Activated CD4-positive, alpha-beta T cell treated with anti-CD3 and anti-CD28 coated beads, Interleukin-2, Interleukin-6, amounts not matched to agents 100 ng/mL and 50 ng/mL, durations not matched to agents 16 hours and 8 hours (primary cell): ENCODE data around the gene MOV10L1.

Experiments
- DNase-seq: peaks from one replicate; pipeline ENCODE4 v3.0.0-alpha.2; 2020

Gene MOV10L1

DNA sequence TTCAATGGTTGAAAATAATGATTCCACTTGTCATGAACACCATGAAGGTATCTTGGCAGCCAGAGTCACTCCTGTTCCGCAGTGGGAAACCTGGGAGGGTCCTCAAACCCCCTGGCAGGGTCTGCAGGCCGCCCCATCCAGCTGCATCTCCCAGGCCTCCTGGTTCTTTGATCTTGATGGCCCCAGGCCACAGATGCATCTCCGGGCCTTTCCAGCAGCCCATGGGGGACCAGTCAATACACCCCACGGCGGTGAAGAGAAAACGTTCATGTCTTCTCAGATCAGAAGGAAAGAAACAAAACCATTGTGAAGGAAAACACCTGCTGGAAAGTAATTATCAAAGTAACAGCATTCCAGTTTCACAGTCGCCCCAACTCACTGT is 29.9 kb upstream of the MOV10L1 start:
- no peak for DNase-seq

DNA sequence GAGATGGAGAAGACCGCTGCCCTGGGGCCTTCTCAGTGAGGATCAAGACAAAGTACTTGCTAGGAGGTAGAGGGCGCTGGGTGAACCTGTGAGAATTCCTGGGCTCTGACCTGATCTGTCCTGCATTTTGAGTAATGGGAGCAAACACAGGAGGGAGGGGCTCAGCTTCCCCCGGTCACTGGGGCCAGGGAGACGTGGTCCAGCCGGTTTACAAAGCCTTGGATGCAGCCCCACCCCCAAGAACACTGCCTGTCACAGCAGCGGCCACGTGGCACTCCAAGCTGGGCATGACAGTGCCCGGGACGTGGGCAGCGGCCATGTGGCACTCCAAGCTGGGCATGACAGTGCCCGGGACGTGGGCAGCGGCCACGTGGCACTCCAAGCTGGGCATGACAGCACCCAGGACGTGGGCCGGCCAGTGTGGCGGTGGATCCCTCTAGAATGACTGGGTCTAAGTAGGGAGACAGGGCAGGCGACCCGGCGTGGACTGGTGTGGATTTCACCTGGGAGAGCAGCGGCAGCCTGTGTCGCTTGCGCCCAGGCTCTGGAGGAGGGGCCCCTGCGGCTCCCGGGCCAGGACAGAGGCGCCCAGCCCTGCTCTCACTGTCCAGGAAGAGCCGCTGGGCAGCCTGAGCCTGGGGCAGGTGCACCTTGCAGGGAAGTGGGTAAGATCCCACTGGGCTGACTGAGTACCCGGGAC is 29.2 kb upstream of the MOV10L1 start:
- DNase-seq = no peak

DNA sequence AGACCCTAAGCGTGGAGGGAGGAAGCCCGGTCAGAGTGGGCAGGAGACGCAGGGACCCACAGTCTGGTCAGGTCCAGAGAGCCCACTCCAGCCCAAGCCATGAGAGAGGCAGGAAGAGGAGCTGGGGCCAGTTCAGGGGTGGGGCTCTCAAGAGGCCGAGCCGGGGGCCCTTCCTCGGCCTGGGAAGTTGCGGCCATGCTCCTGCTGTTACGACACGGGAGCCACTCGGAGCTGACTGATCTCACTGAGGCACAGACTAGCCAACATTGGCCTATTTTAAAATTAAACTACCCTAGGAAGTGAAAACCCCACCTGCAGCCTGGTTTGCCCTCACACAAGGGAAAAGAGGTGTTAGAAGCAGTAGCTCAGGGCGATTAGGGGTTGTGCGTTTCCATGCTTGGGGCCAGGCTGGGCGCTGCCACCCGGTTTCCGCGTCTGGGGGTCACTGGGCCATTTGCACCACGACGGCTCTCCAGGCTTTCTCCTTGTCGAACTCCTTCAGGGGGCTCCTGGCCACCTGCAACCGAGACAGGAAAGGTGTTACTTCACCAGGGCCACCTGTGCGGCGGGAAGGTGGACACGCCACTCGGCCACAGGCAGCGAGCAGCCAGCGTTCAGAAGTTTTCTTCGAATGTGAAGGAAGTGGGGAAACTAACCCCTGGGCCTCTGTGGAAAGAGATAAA is 28.5 kb upstream of the MOV10L1 start:
- DNase-seq = no peak

DNA sequence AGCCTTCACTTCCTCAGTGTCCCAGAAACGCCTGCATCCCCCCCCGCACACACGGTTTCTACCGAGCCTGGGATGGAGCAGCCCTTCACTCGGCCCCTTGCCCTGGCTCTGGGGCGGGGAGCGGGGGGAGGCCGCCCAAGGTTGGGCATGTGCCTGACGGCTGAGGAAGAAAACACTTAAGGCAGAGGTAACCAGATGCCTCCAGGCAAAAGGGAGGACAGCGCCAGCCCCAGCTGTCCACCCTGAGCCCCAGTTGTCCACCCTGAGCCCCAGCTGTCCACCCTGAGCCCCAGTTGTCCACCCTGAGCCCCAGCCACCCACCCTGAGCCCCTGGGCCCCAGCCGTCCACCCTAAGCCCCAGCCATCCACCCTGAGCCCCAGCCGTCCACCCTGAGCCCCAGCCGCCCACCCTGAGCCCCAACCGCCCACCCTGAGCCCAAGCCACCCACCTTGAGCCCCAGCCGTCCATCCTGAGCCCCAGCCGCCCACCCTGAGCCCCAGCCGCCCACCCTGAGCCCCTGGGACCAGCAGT is 27.9 kb upstream of the MOV10L1 start:
- DNase-seq = no peak

DNA sequence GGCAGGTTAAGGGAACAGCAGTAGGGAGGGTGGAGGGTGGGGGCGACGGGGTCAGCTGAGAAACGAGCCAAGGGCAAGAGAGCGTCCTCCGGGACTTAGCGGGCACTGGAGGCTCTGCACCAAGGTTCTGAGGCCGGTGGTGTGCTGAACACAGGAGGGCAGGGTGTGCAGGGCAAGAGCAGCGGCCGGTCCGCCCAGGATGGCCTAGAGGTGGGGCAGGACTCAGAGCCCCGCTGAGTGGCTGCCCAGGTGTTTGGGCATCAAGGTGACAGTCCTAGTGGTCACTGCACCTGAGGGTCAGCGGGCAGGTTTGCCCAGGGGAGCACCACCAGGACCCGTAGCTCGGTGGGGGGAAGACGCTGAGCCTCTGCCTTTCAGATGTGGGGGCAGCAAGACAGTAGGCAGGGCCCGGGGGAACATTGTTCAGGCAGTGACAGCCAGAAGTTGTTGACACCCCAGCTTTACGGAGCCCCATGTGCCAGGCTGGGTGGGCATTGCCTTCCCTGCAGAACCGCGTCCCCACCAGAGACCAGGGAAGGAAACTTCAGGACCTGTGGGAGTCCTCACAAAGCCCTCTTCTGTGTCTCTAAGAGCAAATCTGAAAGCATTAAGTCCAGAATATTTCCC is 27.2 kb upstream of the MOV10L1 start:
- no peak for DNase-seq

DNA sequence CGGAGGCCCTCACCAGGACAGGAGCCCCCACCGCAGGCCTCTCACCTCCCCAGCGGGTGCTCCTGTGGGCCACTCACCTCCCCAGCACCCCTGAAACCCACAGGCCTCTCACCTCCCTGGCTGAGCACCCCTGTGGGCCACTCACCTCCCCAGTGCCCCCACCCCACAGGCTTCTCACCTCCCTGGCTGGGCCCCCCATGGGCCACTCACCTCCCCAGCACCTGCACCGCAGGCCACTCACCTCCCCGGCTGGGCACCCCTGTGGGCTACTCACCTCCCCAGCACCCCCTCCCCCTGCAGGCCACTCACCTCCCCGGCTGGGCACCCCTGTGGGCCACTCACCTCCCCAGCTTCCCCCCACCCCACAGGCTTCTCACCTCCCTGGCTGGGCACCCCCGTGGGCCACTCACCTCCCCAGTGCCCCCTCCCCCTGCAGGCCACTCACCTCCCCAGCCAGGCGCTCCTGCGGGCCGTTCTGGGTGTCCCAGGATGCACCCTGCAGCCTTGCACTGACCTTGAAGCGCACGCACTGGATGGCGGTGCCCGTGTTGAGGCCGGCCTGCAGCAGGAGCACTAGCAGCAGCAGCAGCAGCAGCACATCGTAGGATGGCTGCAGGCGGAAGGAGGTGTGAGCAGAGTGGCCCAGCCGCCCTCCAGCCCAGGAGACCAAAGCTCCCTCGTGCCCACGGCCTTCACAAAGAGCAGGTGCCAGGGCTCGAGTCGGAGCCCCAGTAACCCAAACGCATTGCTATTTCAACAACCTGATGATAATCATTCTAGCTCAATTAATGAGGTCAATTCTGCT is 26.0 kb upstream of the MOV10L1 start:
- DNase-seq = no peak

DNA sequence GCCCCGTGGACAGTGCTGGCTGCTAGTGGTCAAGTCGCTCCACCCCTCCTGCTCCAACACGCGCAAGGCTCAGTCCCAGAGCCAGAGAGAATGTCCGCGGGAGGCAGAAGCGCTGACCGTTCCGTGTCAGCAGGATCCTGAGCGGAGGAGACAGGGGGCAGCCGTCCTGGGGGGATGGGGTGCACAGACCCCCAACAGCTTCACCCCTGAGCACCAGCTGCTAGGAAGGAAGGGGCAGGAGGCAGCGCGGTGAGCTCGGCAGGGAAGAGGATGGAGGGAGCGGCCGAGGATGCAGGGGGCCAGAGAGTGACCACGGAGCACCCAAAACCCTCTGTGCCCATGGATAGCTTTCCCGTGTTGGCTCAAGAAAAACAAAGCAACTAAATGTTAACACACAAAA is 25.4 kb upstream of the MOV10L1 start:
- DNase-seq = no peak

DNA sequence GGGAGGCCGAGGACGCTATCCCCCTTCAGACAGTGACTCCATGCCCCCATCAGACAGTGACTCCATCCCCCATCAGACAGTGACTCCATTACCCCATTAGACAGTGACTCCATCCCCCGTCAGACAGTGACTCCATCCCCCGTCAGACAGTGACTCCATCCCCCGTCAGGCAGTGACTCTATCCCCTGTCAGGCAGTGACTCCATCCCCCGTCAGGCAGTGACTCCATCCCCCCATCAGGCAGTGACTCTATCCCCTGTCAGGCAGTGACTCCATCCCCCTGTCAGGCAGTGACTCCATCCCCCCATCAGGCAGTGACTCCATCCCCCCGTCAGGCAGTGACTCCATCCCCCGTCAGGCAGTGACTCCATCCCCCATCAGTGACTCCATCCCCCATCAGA is 22.6 kb upstream of the MOV10L1 start:
- DNase-seq = no peak

DNA sequence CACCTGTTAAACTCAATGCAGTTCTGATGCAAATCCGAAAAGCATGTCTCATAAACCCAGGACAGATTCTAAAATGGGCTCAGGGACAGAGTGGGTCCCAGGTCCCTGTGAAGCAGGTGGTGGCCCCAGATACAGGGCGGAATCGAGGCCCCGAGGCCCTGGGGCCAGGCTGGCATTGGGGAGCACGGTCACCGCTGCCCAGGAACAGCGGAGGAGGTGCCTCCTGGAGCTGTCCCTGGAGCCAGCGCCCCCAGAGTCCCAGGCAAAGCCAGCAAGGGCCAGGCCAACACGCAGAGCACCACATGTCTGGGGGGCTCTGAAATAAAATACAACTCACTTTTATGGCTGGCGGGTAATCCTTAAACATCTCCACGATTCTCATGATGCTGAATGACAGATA is 21.7 kb upstream of the MOV10L1 start:
- no peak for DNase-seq

DNA sequence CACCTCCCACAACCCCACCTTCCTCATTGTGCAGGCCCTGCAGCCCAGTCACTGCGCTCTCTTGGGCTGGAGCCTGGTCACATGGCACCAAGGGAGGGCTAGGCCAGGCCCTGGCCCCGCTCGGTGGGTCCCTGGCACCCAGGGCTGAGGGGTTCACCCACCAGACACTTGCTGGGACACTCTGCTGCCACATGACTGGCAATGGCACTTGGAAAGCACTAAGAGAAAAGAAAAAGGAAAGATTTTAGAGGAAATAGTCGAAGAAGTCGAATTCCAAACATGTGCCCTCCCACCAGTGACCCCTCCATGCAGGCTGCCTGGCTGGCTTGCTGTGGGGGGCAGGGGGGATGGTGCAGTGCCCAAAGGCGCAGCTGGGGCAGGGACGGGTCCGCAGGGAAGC is 19.4 kb upstream of the MOV10L1 start:
- DNase-seq = no peak

DNA sequence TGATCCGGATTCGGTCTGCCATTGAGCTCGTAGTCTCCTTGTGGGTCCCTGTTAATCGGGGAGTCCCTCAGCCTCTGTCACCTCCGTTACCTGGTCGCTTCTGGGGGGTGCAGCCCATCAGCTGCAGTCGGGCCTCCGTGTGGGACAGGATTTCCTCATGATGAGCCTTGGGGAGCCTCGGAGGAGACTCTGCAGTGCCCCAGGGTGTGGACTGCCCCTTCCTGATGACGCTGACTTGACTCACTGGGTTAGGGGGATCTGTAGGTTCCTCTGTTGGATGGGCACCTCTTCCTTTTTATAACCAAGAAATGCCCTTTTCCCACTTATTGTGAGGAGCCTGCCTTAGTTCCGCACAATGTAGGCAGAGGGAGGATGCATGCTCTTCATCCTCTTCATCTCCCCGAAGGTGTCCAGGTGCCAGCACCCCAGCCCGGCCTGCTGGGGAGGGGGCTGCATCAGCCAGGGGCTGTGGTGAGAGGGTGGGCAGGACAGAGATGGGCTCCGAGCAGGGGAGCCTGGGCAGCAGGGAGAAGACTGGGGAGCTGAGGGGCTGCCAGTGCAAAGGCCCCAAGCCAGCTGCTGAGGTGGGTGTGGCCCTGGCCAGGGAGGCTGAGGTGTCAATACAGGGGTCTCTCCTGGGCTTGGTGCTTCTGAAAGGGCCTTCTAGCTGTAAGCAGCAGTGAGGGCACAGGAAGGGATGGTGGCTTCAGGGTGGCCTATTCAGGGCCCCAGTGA is 18.2 kb upstream of the MOV10L1 start:
- DNase-seq = no peak

DNA sequence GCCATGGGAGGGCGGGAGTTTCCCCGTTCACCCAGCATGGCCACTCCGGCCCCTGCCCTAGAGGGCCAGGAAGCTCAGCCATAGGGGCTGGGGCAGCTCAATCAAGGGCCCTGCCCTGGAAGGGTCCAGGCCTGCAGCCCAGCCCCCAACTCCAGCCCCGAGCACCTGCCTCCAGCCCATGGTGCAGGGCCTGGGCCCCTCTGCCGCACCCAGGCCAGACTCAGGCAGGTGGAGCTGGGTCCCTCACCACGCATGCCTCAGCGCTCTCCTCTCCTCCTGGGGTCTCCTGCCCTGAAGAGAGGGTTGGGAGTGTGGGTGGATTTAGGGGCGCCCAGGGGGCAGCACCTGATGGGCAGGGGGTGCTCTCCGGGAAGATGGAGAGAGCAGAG is 17.6 kb upstream of the MOV10L1 start:
- DNase-seq = no peak

DNA sequence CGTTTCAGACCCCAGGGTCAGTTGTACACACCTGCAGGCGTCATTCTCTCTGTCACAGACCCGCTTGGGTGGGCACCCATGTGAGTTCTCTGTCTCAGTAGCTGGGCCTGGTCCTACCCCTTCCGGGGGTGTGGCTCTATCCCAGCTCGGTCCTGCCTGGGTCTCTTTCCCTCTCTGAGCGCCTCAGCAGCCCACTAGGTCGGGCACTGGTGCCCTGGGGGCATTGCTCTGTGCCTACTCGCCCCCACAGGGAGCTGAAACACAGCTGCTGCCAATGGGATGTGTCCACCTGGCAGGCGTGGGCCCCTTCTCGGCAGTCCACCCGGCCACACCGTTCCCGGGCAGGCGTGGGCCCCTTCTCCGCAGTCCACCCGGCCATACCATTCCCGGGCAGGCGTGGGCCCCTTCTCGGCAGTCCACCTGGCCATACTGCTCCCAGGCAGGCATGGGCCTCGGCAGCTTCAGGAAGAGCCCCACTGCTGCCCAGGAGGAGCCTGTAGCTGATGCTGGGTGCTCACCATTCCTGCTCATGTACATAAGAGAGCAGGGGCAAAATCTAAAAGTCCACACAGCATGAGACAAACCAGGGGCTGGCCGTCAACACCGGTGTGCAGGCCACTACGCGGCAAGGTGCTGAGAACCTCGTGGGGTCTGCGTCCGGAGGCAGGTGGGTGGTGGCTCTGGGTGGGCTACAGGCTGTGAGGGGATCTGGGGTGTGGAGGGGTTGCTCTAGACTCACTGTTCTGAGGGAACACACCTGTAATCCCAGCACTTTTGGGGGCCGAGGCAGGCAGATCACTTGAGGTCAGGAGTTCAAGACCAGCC is 16.9 kb upstream of the MOV10L1 start:
- DNase-seq = no peak

DNA sequence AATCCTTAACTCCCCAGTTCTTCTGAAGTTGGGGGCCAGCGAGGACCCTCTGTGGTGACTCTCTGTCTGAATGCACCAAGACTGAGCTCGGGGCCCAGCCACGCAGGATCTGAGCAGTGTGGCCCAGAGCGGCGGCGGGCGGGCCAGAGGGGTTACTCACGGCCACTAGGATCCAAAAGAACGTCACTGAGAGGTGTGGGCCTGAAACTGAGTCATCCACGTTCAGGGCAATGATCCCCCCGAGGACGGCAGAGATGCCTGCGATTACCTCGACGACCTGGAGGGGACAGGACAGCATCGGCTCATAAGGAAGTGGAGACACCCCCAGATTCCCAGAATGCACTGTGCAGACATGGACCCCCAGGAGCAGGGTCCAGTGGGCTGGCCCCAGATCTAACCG is 15.8 kb upstream of the MOV10L1 start:
- no peak for DNase-seq

DNA sequence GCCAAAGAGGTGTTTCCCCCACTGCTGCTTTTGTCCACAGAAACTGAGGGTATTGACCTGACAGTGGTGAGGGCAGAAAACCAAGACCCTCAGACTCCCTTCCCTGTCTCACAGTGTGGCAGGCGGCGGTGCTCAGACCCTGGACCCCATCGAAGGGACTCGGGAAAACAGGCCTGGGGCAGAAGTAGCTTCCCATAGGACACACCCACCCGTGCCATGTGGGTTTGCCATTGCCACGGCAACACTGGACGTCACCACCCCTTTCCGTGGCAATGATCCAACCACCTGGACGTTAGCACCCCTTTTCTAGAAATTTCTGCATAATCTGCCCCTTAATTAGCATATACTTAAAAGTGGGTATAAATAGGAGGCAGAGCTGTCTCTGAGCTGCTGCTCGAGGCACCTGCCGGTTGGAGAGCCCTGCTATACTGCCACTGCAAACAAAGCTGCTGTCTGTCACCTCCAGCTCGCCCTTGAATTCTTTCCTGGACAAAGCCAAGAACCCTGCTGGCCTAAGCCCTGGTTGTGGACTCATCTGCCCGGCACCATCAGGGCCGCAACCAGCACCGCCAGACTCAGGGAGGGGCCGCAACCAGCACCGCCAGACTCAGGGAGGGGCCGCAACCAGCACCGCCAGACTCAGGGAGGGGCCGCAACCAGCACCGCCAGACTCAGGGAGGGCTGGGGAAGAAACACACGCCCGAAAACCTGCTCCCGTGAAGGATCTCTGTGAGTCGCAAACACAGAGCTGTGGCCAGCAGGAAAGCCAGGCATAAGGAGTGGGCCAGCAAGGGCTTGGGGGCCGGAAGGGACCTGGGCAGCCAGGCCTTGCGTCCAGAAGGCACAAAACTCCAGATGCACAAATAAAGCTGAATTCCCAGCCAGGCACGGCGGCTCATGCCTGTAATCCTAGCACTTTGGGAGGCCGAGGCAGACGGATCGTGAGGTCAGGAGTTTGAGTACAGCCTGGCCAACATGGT is 15.0 kb upstream of the MOV10L1 start:
- DNase-seq = no peak

DNA sequence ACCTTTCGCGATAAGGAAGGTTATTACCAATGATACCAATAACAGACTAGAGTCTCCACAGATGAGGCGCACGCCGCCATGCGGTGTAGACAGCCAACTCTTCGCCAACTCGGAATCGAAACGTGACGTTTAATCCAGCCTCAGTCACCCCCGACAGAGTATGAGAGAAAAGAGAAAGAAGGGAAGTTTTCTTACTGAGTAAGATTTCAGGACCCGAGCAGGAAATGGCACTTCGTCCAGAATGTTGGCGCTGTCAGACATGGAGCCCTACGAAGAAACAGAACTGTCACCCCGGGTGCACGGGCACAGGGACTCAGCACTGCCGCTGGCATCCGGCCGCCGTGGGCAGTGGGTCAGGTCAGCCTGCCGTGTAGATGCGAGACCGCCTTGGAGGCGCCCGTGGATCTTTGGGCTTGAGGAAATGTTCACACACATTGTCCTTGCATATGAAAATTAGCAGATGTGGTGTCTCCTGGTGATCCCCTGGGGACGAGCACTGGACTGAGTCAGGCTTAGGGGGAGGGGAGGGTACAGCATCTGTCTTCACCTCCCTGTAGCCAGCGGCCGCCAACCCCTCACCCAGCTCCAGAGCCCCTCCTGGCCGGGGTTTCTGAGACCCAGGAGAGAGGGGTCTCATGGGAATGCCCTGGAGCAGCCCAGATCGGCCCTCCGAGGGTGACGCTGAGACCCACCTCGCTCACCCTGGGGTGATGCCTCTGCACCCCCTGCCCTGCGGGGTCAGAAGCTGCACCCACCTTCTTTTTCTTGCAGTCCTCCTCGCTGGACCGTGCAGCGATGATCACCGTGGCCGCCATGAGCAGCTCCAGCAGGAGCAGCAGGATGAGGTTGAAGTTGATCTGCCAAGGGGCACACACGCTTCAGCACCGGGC is 12.9 kb upstream of the MOV10L1 start:
- DNase-seq = no peak

DNA sequence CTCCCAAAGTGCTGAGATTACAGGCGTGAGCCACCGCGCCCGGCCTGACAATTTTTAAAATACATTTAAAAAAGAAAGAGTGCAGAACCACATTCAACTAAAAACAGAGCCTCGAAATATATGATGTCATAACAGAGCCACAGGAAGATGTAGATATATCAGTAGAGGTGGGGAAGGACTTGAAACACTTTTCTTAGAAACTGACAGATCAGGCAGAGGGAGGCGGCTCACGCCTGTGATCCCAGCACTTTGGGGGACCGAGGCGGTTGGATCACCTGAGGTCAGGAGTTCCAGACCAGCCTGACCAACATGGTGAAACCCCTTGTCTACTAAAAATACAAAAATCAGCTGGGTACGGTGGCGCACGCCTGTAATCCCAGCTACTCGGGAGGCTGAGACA is 11.6 kb upstream of the MOV10L1 start:
- no peak for DNase-seq

DNA sequence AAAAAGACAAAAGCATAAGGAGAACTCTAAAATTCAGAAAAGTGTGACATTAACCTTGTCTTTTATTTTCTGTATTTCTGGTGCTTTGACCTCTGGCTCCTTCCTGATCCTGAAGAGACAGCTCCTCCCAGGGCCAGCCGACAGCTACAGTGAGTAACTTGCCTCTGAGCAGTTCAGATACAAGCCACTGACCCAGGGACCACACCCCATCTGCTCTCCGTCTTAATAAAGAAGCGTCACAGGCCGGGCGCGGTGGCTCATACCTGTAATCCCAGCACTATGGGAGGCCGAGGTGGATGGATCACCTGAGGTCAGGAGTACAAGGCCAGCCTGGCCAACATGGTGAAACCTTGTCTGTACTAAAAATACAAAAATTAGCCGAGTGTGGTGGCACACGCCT is 11.0 kb upstream of the MOV10L1 start:
- no peak for DNase-seq

DNA sequence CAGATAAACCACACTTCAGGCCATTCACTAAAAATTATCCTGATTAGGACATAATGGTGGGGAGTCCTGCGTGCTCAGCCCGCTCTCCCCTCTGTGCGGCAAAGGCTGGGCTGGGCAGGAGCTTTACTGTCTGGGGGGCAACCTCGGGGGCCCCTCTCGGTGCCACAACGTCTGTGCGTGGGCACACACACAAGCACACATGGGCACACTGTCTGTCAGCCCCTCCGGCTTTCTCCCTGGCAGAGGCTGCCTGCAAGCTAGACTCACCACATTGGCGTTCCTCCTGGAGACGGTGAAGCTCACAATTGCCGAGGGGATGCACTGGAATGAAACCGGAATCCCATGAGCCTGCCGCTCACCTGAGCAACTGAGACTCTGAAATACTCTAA is 9.7 kb upstream of the MOV10L1 start:
- no peak for DNase-seq
